OCI-LY3 (cell line): Measurements from ENCODE around the gene BCAR3.

Experiments
- EZH2phosphoT487 ChIP-seq: fragments of 200-600 bp; shearing (Covaris generic); IDR thresholded peaks from 2 replicates; pipeline ENCODE4 v1.6.1; 2018; ENCODE audit warnings: antibody characterized with exemption, mixed run types, low read depth
- TF ChIP-seq, protein P1 (sequence below): fragments of 200-600, 300-600 bp; sonication (generic); IDR thresholded peaks from 2 replicates; pipeline ENCODE4 v1.5.1; 2014; ENCODE audit warnings: antibody characterized with exemption, low read length, low read depth

GRCh38 chr1:93703643-93704042 lies 22.0 kb upstream of the BCAR3 start:
- TF ChIP-seq, protein P1, sequence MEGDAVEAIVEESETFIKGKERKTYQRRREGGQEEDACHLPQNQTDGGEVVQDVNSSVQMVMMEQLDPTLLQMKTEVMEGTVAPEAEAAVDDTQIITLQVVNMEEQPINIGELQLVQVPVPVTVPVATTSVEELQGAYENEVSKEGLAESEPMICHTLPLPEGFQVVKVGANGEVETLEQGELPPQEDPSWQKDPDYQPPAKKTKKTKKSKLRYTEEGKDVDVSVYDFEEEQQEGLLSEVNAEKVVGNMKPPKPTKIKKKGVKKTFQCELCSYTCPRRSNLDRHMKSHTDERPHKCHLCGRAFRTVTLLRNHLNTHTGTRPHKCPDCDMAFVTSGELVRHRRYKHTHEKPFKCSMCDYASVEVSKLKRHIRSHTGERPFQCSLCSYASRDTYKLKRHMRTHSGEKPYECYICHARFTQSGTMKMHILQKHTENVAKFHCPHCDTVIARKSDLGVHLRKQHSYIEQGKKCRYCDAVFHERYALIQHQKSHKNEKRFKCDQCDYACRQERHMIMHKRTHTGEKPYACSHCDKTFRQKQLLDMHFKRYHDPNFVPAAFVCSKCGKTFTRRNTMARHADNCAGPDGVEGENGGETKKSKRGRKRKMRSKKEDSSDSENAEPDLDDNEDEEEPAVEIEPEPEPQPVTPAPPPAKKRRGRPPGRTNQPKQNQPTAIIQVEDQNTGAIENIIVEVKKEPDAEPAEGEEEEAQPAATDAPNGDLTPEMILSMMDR: no peak
- TF ChIP-seq EZH2phosphoT487: no peak
